Endothelial cell of umbilical vein (primary cell): ENCODE measurements around the gene CD247. TPM values are rescaled to one million over a fixed set of nuclear protein-coding genes. Genes with fewer than 3 reads are reported as not detected.

Experiments
- BruUV-seq: library from RNA; stranded (reverse); fragments of 400-500 nt; replicated peaks from 2 replicates; lab custom pipeline; 2021; lab: Mats Ljungman, UMichigan
- CTCF ChIA-PET: fragments of 300-600, 350-600 bp; sonication (Branson Sonifier 250); formaldehyde crosslinking; loops from one replicate; lab custom pipeline; 2021; ENCODE audit warnings: antibody characterized with exemption, inconsistent platforms; lab: Charles Lee
- POLR2A ChIA-PET: fragments of 300-600, 350-600 bp; sonication (Branson Sonifier 250); formaldehyde crosslinking; loops from one replicate; lab custom pipeline; 2021; ENCODE audit warnings: antibody characterized with exemption, inconsistent platforms; lab: Charles Lee
- DNase-seq: peaks from one replicate; pipeline ENCODE4 v3.0.0-alpha.2; 2011; ENCODE audit warnings: low read depth, low spot score
- FAIRE-seq: peaks from 2 replicates; lab custom pipeline; 2011; peaks lifted over from hg19 to GRCh38; lab: Jason Lieb, UNC
- H2AFZ ChIP-seq: 2 replicates; pipeline ENCODE4 v1.6.0; 2012; ENCODE audit warnings: low read depth, low read length, control low read depth, inconsistent platforms
- H3K27ac ChIP-seq: 2 replicates; pipeline ENCODE4 v1.5.1; 2011; ENCODE audit warnings: low read depth, mild to moderate bottlenecking, control low read depth, low read length, moderate library complexity; ENCODE audit not compliant: insufficient read depth
- H3K27me3 ChIP-seq, 2 experiments: 2 replicates each; pipeline versions ENCODE4 v1.6.0 to v1.6.1; 2011; ENCODE audit warnings: low read length in 2 of 2, mixed read lengths in 1 of 2; ENCODE audit not compliant: control insufficient read depth in 2 of 2, insufficient read depth in 2 of 2
- H3K36me3 ChIP-seq, 2 experiments: 2 replicates in 1 of 2; 3 replicates in 1 of 2; pipeline ENCODE4 v1.5.1; 2011; ENCODE audit warnings: low read length in 2 of 2, mild to moderate bottlenecking in 1 of 2, moderate library complexity in 1 of 2; ENCODE audit not compliant: control insufficient read depth in 2 of 2, insufficient read depth in 2 of 2; ENCODE audit errors: extremely low read depth in 1 of 2
- H3K4me1 ChIP-seq: 3 replicates; pipeline ENCODE4 v1.5.1; 2011; ENCODE audit warnings: mild to moderate bottlenecking, low read length; ENCODE audit not compliant: control insufficient read depth, insufficient read depth; ENCODE audit errors: extremely low read depth
- H3K4me2 ChIP-seq: 2 replicates; pipeline ENCODE4 v1.6.1; 2011; ENCODE audit warnings: low read length, control low read depth, mixed read lengths; ENCODE audit not compliant: insufficient read depth
- H3K4me3 ChIP-seq, 3 experiments: fragments of 200-600 bp in 1 of 3; sonication (generic), shearing (Covaris generic) in 1 of 3; replicated peaks in 1 of 3; 2 replicates each; pipeline ENCODE4 v1.5.1; 2011 to 2016; ENCODE audit warnings: control low read depth in 3 of 3, low read length in 3 of 3, mild to moderate bottlenecking in 2 of 3, inconsistent platforms in 1 of 3, low read depth in 1 of 3, moderate library complexity in 1 of 3; ENCODE audit not compliant: insufficient read depth in 1 of 3
- H3K79me2 ChIP-seq: 2 replicates; pipeline ENCODE4 v1.6.0; 2012; ENCODE audit warnings: low read length, inconsistent platforms; ENCODE audit not compliant: control insufficient read depth, insufficient read depth
- H3K9ac ChIP-seq: replicated peaks from 2 replicates; pipeline ENCODE3; 2011; ENCODE audit warnings: low read length, control low read depth; ENCODE audit not compliant: insufficient read depth; ENCODE audit errors: extremely low read depth
- H3K9me1 ChIP-seq: replicated peaks from 3 replicates; pipeline ENCODE4 v1.6.0; 2011; ENCODE audit warnings: mild to moderate bottlenecking, low read length; ENCODE audit not compliant: control insufficient read depth, insufficient read depth; ENCODE audit errors: extremely low read depth
- H3K9me3 ChIP-seq: replicated peaks from 2 replicates; pipeline ENCODE4 v1.5.1; 2012; ENCODE audit warnings: low read length, inconsistent platforms; ENCODE audit not compliant: control insufficient read depth, insufficient read depth
- H4K20me1 ChIP-seq: replicated peaks from 2 replicates; pipeline ENCODE3; 2011; ENCODE audit warnings: mild to moderate bottlenecking, low read length; ENCODE audit not compliant: control insufficient read depth, insufficient read depth; ENCODE audit errors: extremely low read depth
- EZH2 ChIP-seq: IDR thresholded peaks from 2 replicates; pipeline ENCODE4 v1.6.1; 2012; ENCODE audit warnings: borderline replicate concordance, low read depth, mild to moderate bottlenecking, moderate library complexity, low read length, inconsistent platforms; ENCODE audit not compliant: severe bottlenecking
- FOS ChIP-seq: IDR thresholded peaks from 2 replicates; pipeline ENCODE4 v1.6.1; 2011; ENCODE audit warnings: mild to moderate bottlenecking, low read length, moderate library complexity, borderline replicate concordance; ENCODE audit not compliant: insufficient read depth
- GATA2 ChIP-seq: IDR thresholded peaks from 2 replicates; pipeline ENCODE4 v1.7.0; 2011; ENCODE audit warnings: low read depth, mild to moderate bottlenecking, moderate library complexity, mixed read lengths, low read length; ENCODE audit not compliant: insufficient read length, insufficient read depth
- POLR2A ChIP-seq: IDR thresholded peaks from 2 replicates; pipeline ENCODE4 v1.6.1; 2012; ENCODE audit warnings: low read depth, mild to moderate bottlenecking, control low read depth, low read length
- POLR2AphosphoS5 ChIP-seq: IDR thresholded peaks from 2 replicates; pipeline ENCODE4 v1.6.1; 2012; ENCODE audit warnings: low read depth, mild to moderate bottlenecking, control low read depth, low read length, moderate library complexity; ENCODE audit not compliant: insufficient read depth
- dilution Hi-C: fragments of 300-500 bp; cut with MboI; formaldehyde crosslinking; loops from one replicate; pipeline ENCODE4 v1.15.0; 2019; ENCODE audit warnings: low sequenced_read_pairs; ENCODE audit not compliant: extremely low pct_ligation_motif_present
- intact Hi-C: fragments of 100-400 bp; cut with micrococcal nuclease; formaldehyde crosslinking; loops from one replicate; pipeline ENCODE4 v1.10.0; 2022
- polyA plus RNA-seq, 4 experiments: library from polyadenylated mRNA; depleted of rRNA in 3 of 4; stranded (reverse) in 3 of 4; unstranded in 1 of 4; fragments of >200 nt; gene quantifications; 2 replicates each; pipeline versions ENCODE4 v1.2.1 to v1.2.3, GENCODE V29; 2011 to 2012; ENCODE audit warnings: missing spikeins in 1 of 4
- total RNA-seq: library from RNA; stranded (reverse); gene quantifications from 2 replicates; pipeline ENCODE4 v1.2.3, GENCODE V29; 2021
- TF ChIP-seq, protein P1 (sequence below), 2 donors: IDR thresholded peaks; 1 replicate in 1 of 2; 2 replicates in 1 of 2; pipeline ENCODE4 v1.5.1; 2011; ENCODE audit warnings: low read length in 2 of 2, mild to moderate bottlenecking in 2 of 2, moderate library complexity in 2 of 2, control low read depth in 1 of 2, inconsistent platforms in 1 of 2, low read depth in 1 of 2; ENCODE audit not compliant: insufficient read depth in 1 of 2; ENCODE audit errors: extremely low read depth in 1 of 2

Gene CD247
- total and polyA plus RNA-seq, 2 donors (not counting 3 experiments of a cell fraction or from before 2014, with no cell fraction given): not detected

DNA sequence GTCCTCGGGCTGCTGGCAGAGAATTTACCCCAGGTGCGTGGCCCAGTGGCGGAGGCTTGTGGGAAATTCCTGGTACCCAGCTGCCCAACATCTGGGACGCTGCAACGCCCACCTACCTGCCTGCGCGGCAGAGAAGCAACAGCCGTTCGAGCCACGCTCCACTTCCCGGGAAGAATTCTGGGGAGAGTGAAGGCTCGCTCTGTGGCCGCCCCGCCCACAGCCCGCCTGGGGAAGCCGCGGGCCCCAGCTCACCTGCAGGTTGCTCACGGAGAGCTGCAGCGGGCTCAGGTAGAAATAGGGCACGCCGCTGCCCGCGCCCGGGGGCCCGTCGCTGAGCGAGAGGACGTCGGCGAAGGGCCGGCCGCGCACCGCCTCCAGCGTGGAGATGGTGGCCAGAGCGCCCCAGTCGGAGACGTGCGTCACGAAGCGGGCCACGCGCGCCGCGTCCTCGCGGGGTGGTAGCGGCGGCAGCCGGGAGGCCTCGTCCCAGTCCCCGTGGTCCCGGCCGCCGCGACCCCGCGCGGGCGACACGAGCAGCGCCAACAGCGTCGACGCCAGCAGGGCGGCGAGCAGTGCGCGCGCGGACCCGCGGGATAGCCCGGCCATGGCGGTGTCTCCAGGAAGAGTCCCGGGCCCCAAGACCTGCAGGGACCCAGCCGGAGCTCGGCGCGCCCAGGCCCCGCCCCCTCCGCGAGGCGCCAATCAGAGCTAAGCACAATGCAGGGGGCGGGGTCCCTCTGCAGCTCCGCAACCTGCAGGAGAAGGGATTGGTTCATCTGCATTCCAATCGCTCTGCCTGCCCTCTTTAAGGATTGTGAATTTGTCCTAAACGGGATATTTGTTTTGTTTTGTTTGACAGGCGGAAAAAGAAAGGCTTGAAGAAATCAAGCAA is 35.1 kb upstream of the CD247 start, which contains the start of gene CREG1:
TSS of gene CREG1 (minus strand) at position 627 of the 892 bp plus-strand sequence.
- no peak within 1 kb of the TSS for H3K27ac ChIP-seq
- H3K4me2 ChIP-seq: peak within 1 kb of the TSS; percentile 92
- TF ChIP-seq EZH2 (no peak), POLR2AphosphoS5 (peak; percentile 46), POLR2A (peak; percentile 49)
- H2AFZ ChIP-seq: peak within 1 kb of the TSS; percentile 68
- no peaks in the 10 kb centered on the region for H3K9me1 ChIP-seq
- dilution Hi-C loops: no loop called here
- FAIRE-seq: peak; percentile 87
- DNase-seq: peak; percentile 91
- H3K79me2 ChIP-seq: no peaks in the 10 kb centered on the region
- H4K20me1 ChIP-seq: no peaks in the 10 kb centered on the region
- H3K4me3 ChIP-seq: peak within 1 kb of the TSS; percentile 42 to 60 (median 49)
- peaks cover 5% of the 10 kb centered on the region for H3K4me1 ChIP-seq
- BruUV-seq: no TSS peak
- H3K9ac ChIP-seq: peak within 1 kb of the TSS; percentile 39
- intact Hi-C loops: loop anchor here (1.0 to 10.0 kb wide), 3 partner anchors 162 to 411 kb away; partner anchors contain the start of gene POU2F1
- H3K36me3 ChIP-seq: no peaks in the 10 kb centered on the region
- ChIA-PET CTCF (interaction anchor here (0.6 to 3.1 kb wide), 12 partner anchors 8 to 677 kb away, joined by 3 to 15 read pairs (median 5); partner anchors contain the start of gene TADA1), POLR2A (interaction anchor here (1.0 kb wide), 1 partner anchor 333 kb away, joined by 7 read pairs; the partner anchor contains the start of gene POU2F1)
- peaks cover 0 to 2% of the 10 kb centered on the region in 2 experiments for H3K27me3 ChIP-seq
- no peaks in the 10 kb centered on the region for H3K9me3 ChIP-seq

DNA sequence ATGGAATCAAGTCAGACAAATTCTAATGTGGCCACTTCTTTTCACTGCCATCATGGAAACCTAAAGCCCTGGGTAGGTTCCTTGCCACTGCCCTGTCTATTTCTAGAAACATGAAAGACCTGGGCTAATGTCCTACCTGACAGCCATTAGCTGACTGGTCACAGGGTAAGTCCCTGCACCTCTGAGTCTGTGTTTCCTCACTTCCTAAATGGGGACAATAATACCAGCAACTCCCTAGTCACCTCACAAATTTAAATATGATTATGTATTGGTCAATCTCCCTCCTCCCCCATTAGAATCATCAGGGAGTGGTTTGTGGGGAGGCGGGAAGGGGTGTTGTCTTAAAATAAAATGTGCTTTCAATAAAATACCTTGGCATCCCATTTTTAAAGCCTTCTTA is 33.0 kb upstream of the CD247 start:
- TF ChIP-seq GATA2: no peak
- TF ChIP-seq, protein P1, sequence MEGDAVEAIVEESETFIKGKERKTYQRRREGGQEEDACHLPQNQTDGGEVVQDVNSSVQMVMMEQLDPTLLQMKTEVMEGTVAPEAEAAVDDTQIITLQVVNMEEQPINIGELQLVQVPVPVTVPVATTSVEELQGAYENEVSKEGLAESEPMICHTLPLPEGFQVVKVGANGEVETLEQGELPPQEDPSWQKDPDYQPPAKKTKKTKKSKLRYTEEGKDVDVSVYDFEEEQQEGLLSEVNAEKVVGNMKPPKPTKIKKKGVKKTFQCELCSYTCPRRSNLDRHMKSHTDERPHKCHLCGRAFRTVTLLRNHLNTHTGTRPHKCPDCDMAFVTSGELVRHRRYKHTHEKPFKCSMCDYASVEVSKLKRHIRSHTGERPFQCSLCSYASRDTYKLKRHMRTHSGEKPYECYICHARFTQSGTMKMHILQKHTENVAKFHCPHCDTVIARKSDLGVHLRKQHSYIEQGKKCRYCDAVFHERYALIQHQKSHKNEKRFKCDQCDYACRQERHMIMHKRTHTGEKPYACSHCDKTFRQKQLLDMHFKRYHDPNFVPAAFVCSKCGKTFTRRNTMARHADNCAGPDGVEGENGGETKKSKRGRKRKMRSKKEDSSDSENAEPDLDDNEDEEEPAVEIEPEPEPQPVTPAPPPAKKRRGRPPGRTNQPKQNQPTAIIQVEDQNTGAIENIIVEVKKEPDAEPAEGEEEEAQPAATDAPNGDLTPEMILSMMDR (IDR thresholded peaks at IDR 0.05; ENCODE audit: extremely low read depth in 1 of 2, insufficient read depth in 1 of 2, low read depth in 1 of 2, low read length in 2 of 2): no peak
- TF ChIP-seq FOS: no peak
- H3K79me2 ChIP-seq: no peaks in the 10 kb centered on the region
- DNase-seq: no peak
- peaks cover 5% of the 10 kb centered on the region for H3K4me1 ChIP-seq
- peaks cover 0 to 2% of the 10 kb centered on the region in 2 experiments for H3K27me3 ChIP-seq
- no peak overlapping the region for H3K4me3 ChIP-seq
- POLR2A ChIA-PET: no interaction called here
- no peak overlapping the region for H3K9ac ChIP-seq
- intact Hi-C loops (loop anchor here (5.0 to 10.0 kb wide), 2 partner anchors 329 to 413 kb away; partner anchors contain the start of gene POU2F1), dilution Hi-C loops (no loop called here)
- CTCF ChIA-PET: interaction anchor here (0.6 to 3.6 kb wide), 3 partner anchors 10 to 331 kb away, joined by 3 to 28 read pairs (median 5); partner anchors contain the start of gene POU2F1
- H3K27ac ChIP-seq: no peak overlapping the region
- H4K20me1 ChIP-seq: no peaks in the 10 kb centered on the region
- H3K9me1 ChIP-seq: no peaks in the 10 kb centered on the region
- no TSS peak for BruUV-seq
- no peaks in the 10 kb centered on the region for H3K9me3 ChIP-seq
- H3K4me2 ChIP-seq: no peak overlapping the region
- no peak for FAIRE-seq
- no peak overlapping the region for H2AFZ ChIP-seq
- H3K36me3 ChIP-seq: no peaks in the 10 kb centered on the region
